GM19043 (cell line): ENCODE measurements around the gene CALD1.

ENCODE experiments used
- ATAC-seq: cut with Tn5 transposase; IDR thresholded peaks from one replicate; pipeline ENCODE4 v1.9.1; 2021; ENCODE audit warnings: low read depth; ENCODE audit not compliant: unreplicated experiment

CALD1 gene

DNA sequence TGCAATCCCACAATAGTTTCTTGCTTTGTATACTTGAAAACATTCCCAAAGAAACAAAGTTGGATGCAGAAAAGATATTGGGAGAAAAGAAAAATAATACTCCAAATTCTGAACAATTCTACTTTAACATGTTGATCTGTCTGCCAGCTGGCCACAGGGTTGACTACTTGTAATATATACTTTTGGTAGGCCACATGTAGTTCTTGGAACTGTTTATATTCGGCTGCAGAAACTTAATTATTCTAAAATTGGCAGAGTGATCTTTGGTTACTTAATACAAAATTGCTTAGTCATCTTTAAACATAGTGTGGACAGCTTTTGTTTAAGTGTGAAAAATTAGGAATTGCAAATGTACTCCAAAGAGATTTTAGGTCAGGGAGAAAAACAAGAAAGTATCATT lies 76.0 kb downstream of the CALD1 start:
- no peak for ATAC-seq

DNA sequence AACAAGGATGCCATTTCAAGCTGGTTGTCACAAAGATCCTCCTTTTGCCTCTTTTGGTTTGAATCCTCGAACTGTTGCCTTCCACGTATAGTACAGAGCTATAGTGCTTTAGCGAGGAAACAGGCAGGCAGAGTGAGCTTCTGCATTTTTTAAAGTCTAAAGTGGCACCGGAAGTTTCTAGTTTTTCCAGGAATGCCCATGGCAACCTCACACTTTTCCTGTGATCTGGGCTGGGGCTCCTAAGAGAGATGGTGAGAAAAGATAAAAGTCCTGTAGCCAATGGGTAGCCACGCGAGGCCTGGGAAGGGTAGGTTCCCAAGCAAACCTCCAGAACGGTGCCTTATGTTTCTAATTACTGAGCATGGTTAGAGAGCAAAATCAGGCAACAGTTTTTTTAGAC lies 76.7 kb downstream of the CALD1 start:
- ATAC-seq: no peak

DNA sequence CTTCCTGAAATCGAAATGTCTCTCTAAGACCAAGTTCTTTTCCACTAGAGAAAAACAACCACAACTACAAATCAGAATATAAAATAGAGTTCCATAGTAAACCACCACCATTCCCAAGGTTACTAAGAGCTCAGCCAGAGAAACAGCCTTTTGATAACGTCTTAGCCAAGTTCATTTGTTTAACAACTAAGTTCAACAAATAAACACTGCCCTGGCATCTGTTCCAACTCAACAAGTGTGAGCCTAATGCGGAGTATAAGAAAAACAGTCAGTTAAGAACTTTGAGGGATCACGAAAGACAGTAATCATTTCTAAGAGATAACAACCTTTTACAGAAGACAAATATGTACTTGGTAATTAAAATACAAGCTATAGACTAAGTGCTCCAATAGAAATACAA lies 77.3 kb downstream of the CALD1 start:
- no peak for ATAC-seq

DNA sequence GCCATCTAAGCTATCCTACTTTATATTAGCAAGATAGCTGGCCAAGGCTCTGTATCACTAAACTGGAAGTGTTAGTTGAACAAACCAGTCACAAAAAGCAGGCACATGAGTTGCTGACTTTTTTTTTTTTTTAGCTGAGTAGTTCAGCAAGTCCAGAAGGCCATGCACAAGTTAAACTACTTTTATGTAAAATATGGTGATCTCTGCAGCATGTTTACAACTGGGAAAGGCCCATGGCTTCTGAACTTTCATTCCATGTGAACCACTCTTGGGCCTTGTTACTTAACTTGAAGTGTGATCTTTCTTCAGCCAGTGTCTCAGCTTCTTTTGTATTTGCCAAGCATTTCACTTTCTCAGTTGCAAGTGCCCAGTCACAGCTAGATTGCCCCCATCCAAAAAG lies 78.5 kb downstream of the CALD1 start:
- ATAC-seq: no peak

DNA sequence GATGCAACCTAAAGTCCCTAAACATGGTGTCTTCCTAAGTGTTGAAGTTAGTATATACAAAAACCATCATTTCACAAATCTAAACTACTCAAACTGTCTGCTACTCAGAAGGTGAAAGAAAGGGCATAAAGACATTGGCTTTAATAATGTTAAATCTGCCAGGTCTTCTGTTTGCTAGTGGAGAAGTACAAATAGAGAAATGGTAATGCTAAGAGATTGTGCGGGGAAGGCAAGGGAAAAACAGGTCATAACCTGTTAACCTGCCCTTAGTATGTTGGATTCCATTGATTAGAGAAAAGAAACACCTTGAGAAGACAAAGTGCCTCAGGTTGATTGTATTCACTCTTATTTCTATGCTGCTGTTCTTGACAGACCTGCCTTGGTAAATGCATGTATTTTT lies 80.3 kb downstream of the CALD1 start:
- no peak for ATAC-seq

DNA sequence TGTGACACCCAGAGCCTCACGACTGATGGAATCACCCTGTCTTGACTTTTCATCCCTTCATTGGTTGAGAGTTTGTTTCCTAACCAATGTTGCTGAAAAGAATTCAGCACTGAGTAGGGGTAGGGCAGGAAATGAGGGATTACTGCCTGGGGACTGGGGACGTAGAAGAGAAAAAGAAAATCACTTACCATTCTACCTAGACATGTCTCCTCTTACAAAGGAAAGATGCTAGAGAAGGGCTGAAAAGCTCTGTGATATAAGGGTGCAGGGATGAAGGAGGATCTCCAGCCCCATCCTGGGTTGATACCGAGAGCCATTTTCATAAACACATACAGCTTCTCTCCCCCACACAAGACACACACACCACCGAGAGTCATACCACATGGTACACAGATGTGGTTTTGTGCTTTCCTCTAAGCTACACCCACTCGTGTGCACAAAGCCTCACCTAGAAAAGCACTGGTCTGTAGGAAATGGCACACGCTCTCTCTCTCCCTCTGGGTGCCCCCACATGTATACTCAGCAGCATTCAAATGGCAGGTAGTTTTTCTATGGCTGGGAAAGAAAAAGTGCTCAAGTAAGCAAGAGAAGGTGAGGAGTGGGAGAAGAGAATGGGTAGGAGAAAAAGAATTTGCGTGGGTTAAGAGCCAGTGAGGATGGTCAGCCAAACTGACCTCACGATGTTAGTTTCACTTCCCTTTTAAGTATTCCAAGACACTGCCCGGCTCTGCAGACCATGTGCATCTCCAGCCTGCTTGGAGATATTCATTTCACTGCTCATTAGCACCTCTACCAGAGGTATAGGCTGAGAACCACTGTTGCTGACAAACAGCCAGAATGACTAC lies 85.8 kb downstream of the CALD1 start:
- ATAC-seq: no peak

DNA sequence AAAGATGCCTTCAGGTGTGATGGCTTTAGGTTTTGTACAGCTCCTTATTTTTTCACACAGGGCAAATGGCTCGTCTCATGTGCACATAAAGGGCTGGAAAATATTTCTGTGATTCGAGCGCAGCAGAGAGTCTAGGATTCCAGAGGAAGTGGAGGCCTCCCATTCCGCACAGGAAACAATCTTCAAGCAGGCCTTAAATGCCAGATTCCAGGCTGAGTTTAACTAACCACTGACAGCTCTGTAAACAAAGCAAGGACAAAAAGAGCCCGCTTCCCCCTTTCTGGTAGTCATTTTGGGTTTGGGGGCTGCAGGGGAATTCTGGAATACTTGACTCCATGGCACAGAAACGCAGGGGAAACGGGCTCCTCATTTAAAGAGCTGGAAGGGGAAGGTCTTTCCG lies 87.2 kb downstream of the CALD1 start:
- ATAC-seq: no peak

DNA sequence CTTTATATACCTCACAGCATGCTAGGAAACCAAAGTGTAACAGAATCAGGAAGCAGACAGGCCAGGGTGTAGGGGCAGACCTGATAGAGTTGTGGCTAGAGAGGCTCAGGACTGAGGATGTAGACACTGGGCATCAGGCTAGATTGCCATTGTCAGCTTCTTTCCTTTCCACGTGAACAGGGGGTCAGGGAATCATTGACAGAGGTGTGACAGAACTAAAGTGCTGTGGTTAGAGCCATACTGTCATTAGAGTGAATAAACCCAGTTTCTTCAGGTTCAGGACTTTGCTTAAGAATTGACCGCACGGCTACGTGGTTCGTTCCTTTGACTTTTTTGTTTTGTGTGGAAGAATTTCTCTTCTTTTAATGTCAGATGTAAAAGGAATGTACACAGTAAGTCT lies 90.7 kb downstream of the CALD1 start:
- ATAC-seq: no peak

DNA sequence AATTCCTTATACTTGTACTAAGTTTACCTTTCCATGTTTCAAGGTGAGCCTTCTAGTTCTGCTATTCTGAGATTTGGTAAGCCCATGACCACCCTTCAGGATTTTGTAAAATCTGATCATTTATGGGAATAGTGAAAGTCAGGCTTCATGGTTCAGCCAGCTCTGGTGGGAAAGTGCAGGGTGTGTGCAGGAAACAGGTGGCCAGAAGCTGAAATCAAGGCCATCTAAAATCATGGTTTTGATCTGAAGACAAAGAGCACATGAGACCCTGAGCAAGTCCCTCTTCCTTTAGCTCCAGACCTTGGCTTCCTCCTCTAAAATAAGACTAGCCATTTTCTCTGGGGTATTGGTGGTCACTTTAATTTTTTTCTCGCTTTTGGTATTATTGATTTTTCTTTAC lies 91.3 kb downstream of the CALD1 start:
- ATAC-seq: no peak

DNA sequence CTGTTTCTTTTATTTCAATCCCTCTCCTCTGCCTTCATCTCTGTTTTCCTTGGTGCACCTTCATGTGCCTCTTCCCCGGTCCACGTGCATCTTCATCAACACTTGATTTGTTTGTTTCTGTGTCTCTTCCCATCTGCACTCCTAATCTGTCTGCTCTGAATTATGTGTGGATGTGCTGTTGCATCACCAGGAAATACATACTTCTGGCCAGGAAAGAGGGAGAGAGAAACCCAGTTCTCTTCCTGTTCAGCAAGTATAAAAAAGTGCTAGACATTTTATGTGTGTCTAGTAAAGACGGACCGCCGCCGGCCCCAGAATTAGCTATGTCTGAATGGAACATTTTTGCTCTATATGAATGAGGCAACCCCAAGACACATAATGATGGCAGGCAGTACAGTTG lies 93.8 kb downstream of the CALD1 start:
- ATAC-seq: no peak

DNA sequence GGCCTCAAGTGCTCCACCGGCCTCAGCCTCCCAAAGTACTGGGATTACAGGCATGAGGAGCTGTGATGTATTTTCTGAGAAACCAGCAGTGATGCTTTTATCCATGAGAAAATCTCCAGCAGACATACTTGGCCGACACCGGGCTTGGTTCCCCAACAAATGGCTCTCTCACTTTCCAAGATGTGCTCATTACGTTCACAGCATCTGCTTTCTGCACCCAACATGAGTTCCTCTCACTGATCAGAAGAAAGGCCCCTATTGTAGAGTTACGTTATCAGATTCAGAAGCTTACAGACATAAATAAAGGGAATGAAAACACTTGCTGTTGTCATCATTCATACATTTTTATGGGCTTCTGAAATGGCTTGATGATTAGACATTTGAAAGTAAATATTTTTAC lies 95.0 kb downstream of the CALD1 start:
- no peak for ATAC-seq

DNA sequence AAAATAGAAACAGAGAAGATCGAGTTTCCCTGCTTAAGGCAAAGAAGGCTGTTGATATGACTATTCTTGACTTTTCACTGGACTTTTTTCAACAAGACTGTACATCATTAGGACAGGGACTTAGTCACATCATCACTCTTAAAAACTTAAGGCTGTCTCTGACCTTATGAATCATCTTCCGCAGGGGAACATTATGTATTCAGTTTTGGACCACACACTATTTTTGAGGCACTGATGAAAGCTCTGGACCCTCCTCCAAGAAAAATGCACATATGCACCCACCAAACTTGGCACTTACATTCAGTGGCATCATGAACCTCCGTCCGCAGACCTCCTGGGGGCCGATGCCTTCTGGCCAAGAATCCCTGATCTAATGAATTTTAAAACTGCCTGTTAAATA lies 96.4 kb downstream of the CALD1 start:
- ATAC-seq: no peak

DNA sequence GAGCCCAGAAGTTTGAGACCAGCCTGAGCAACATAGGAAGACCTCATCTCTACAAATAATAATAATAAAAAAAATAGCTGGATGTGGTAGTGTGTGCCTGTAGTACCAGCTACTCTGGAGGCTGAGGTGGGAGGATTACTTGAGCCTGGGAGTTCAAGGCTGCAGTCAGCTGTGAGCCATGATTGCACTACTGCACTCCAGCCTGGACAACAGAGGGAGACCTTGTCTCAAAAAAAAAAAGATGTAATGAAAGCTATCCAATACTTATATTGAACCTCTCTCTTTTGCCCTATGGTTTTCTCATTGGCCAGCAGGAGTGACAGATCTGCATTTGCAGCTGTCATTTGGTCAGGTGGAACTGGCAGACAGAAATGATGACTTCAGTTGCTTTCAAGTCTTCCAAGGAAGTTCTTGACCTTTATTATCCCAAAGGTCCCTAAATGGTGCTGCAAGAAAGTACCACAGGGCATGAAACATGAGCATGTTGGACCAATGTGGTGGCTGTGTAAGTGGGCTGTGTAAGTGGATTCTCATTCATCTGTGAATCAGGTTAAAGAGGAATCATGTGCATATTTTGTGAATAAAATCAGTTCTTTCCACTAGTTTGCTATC lies 99.4 kb downstream of the CALD1 start:
- ATAC-seq: no peak

DNA sequence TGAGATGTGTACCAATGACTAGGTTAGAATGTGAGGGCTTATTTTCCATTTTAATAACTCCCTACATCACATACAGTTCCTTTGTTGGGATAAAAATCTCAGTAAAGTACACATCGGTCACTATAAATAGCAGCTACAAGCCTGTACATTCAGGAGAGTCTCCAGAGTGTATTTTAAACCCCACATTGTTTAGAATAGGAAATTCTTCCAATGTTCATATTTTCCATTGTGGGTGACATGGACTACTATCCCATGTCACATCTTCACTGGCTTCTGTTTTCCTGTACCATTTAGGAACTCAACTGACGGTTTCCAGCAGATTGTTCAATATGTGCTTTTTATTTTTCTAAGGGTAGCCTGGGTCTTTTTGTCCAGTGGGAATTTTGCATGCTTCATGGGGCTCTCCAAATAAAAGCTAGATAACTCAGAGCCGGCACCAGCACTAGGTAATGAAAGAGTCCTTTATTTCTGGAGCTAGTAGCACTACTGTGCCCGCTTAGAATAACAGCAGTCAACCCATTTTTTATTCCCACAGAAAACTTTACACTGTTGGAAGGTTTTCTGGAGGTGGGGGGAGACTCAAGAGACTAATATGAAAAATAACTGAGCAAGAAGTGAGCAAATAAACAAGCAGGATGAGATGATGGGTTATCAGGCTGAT lies 100.5 kb downstream of the CALD1 start:
- ATAC-seq: no peak

DNA sequence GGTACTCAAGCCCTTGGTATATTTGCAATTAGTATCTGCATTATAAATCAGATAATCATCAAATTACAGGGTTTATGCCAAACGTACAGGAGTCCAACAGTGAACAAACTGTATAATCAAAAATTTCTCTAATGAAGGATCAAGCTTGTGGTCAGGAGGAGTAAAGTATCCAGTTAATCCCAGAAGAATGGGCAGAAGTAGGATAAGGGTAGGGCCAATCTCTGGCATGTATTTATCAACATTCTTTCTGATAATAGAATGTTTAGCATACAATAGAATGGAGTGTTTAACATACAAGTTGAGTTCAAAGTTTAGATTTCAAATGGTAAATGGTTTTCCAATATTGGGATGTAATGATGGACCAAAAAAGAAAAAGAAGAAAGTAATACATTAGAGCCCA lies 103.0 kb downstream of the CALD1 start:
- ATAC-seq: no peak

DNA sequence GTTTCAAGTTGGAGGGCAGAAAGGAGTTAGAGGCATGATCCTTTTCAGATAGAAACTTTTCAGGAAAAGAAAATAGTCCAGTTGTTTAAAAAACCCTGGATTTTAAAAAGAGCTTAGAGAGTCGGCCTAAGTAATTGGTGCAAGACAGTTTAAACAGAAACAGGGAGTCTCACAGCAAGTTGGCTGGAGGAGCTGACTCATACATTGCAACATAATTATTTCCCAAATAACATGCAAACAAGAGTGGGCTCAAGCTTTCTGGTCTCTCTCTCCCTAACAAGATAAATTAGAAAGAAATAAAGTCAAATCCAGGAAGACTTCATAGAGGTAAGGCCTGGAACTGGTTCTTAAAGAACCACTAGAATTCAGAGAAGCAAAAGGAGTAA lies 106.5 kb downstream of the CALD1 start:
- no peak for ATAC-seq

DNA sequence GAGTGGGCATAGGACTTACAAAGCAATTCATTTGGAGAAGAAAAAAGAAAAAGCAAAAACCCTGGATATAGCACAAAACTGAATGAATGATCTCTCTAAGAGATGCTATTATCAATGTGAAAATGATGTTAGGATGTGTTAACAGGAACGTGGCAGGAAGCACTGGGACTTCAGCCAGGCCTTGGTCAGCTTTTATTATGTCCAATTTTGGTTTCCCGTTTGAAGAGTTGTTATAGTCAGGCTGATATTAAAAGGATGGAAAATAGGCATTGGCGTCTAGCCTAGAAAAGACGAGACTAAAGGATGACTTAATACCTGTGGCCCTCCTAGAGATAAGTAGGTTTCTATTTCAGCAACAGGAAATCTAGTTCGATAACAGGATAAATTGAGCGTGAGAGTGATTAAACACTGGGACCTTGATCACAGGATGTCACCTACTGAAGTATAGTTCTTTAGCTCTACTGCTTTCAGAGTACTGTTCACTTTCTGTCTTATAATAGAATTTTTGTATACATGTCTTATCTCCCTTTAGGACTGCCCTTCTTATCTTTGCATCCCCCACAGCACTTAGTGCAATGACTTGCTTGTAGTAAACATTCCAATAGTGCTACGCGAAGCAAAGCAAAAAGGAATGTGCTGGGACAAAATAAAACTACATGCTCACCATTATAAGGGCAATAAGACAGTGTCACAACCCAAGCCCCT lies 107.1 kb downstream of the CALD1 start:
- ATAC-seq: no peak

DNA sequence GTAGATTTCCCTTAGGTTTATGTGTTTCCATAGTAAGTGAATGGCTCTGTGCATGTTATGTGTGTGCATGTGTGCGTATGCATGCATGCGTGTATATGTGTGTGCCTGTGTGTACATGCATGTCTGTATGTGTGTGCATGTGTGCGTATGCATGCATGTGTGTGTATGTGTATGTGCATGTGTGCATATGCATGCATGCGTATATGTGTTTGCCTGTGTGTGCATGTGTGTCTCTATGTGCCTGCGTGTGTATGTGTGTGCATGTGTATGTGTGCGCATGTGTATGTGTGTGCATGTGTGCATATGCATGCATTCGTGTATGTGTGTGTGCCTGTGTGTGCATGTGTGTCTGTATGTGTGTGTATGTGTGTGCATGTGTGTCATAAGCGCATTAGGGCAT lies 108.1 kb downstream of the CALD1 start:
- no peak for ATAC-seq

DNA sequence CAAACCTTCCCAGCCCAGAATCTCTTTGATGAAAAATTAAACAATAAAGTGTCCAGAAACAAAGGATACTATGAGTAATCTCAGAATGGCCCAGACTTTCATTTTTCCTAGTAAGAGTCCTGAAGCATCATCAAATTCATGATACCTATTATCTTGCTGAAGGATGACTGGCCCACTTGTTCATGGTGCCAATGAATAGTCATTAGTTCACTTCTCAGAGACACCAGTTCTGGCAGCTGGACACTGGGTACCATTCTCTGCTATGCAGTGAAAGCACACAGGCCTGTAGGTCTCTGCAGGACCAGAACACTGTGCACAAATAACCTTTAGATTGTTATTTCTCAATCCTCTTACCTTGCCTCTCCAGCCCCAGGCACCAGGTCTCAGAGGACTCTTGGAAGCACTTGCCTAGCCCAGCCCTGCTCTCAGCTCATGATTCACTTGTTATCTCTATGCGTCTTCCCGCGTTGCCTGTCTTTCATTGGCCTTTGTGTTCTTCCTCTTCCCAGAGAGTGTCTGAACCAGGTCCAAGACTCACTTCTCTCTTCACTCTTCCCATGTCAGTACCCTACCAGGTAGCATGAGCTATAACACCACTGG lies 108.8 kb downstream of the CALD1 start:
- no peak for ATAC-seq

DNA sequence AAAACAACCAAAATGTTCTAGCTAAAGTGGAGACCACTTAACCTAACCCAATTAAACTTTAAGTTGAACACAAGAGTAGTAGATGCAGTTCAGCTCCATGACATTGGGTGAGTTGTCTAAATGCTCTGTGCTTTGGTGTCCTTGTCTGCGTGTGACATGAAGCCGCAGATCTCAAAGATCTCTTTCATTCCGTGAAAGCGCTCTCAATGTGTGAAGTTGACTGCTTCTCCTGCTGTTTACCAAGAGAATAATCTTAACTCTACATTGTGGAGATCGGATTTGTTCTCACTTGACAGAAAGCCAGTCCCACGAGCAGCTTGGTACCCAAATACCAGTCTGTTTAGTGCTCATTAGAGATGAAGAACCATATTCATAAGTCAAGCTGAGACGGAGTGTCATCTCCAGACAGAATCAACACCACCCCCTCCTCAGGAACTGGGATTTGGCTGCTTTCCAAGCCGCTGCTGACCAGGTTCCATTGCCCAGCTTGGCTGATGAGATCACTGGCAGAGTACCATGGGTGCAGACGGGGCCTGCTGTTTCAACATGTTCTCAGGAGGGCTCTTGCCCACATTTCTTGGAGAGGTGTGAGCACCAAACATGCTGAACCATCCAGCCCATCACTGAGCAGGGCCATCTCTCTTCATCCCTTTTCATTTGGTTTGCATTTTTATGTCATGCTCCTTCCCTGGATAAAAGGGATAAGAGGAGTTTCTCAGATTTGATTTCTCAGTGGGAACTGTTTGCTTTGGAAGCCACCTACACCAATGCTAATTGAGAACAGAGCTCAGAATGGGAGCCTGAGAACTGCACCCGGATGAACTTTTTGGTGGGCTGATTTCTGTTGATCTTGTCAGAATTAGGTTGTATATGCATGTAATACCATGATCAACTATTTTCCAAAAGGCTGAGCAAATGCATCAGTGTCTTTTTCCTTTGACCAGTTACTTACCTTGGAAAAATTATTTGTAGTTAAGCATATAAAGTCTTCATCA lies 111.1 kb downstream of the CALD1 start:
- ATAC-seq: no peak
